Lower leg skin (tissue), 4 donors: ENCODE results near the gene MINK1. TPM values are rescaled to one million over a fixed set of nuclear protein-coding genes. Genes with fewer than 3 reads are reported as not detected.

Source experiments
- DNase-seq, 2 donors: peaks; one replicate each; pipeline ENCODE4 v3.0.0-alpha.2; 2019; ENCODE audit warnings: low spot score in 2 of 2
- H3K4me3 ChIP-seq: fragments of 200-600 bp; sonication (generic); 2 replicates; pipeline ENCODE4 v1.5.1; 2017; ENCODE audit warnings: mild to moderate bottlenecking, low read depth; ENCODE audit not compliant: poor library complexity, severe bottlenecking
- CTCF ChIP-seq, 3 donors: fragments of 450-650 bp; IDR thresholded peaks; one replicate each; pipeline ENCODE4 v1.5.1; 2016; ENCODE audit warnings: antibody characterized with exemption in 3 of 3, mild to moderate bottlenecking in 3 of 3, moderate library complexity in 2 of 3
- POLR2A ChIP-seq, 2 donors: fragments of 450-650 bp; IDR thresholded peaks; one replicate each; pipeline ENCODE4 v1.6.1; 2016 to 2017; ENCODE audit warnings: antibody characterized with exemption in 2 of 2, mild to moderate bottlenecking in 1 of 2, moderate library complexity in 1 of 2
- WGBS, 2 donors: methylation state at CpG; one replicate each; pipeline ENCODE4 v1.1.5; 2018; 5-methylcytosine and 5-hydroxymethylcytosine counted together
- intact Hi-C: fragments of 100-400 bp; cut with DNase I; formaldehyde crosslinking; loops from one replicate; pipeline ENCODE4 v1.15.0; 2023; ENCODE audit warnings: low total_unique reads
- total RNA-seq, 4 donors: library from RNA; depleted of rRNA; stranded (reverse); fragments of >200 nt; gene quantifications; one replicate each; pipeline ENCODE4 v1.1.0, GENCODE V29; 2016

The MINK1 gene
- total RNA-seq, 4 donors from 2014 or later = 128 to 208 (median 140) TPM

GRCh38 chr17:4807605-4808377 lies 25.3 kb upstream of the MINK1 start:
- DNase-seq = no peak
- WGBS, 2 donors = 21 to 22% methylated on average over 32 of the region's 32 CpGs
- TF ChIP-seq POLR2A (IDR thresholded peaks at IDR 0.05) = no peak
- intact Hi-C loops = no loop called here
- peak overlapping the region; percentile 55 for H3K4me3 ChIP-seq

- intact Hi-C loops = no loop called here
- WGBS, 2 donors = 40 to 42% methylated on average over 6 of the region's 6 CpGs
- no peak overlapping the region for H3K4me3 ChIP-seq
- TF ChIP-seq CTCF (IDR thresholded peaks at IDR 0.05) = no peak
- TF ChIP-seq POLR2A (IDR thresholded peaks at IDR 0.05) = no peak
- DNase-seq = peak in 1 of 2 donors; percentile 91
These were observed 24.8 kb upstream of the MINK1 start for GRCh38 chr17:4808378-4808767.

- intact Hi-C loops = no loop called here
- no peak for DNase-seq
- WGBS, 2 donors = 61 to 65% methylated on average over 13 of the region's 13 CpGs
These were observed 22.3 kb upstream of the MINK1 start for GRCh38 chr17:4810696-4811290.

GRCh38 chr17:4811471-4811870 lies 21.7 kb upstream of the MINK1 start:
- 90 to 94% methylated on average over 12 of the region's 12 CpGs for WGBS, 2 donors
- DNase-seq = no peak
- H3K4me3 ChIP-seq = no peak overlapping the region
- no peak for TF ChIP-seq POLR2A (IDR thresholded peaks at IDR 0.05)
- TF ChIP-seq CTCF (IDR thresholded peaks at IDR 0.05) = no peak
- intact Hi-C loops = no loop called here

More at GRCh38 chr17:4810696-4811290, 22.3 kb upstream of the MINK1 start:
- no peak overlapping the region for H3K4me3 ChIP-seq
- TF ChIP-seq POLR2A (IDR thresholded peaks at IDR 0.05) (no peak), CTCF (IDR thresholded peaks at IDR 0.05) (no peak)

GRCh38 chr17:4812690-4813089 lies 20.4 kb upstream of the MINK1 start:
- TF ChIP-seq POLR2A (IDR thresholded peaks at IDR 0.05) = no peak
- TF ChIP-seq CTCF (IDR thresholded peaks at IDR 0.05) = no peak
- WGBS, 2 donors = 86 to 87% methylated on average over 7 of the region's 7 CpGs
- intact Hi-C loops = no loop called here
- H3K4me3 ChIP-seq = no peak overlapping the region
- DNase-seq = no peak

GRCh38 chr17:4815043-4815675 lies 18.0 kb upstream of the MINK1 start:
- TF ChIP-seq CTCF (IDR thresholded peaks at IDR 0.05) = no peak
- no peak for TF ChIP-seq POLR2A (IDR thresholded peaks at IDR 0.05)
- intact Hi-C loops = no loop called here
- no peak overlapping the region for H3K4me3 ChIP-seq
- WGBS, 2 donors = 84 to 85% methylated on average over 7 of the region's 7 CpGs
- no peak for DNase-seq
